Measurements from ENCODE around the gene HSPB7.
"Not testable (repeated sequence)": the region's sequence is repeated elsewhere in the genome, so short reads cannot be mapped to it uniquely, and the experiment has no call there.

HSPB7 gene

DNA sequence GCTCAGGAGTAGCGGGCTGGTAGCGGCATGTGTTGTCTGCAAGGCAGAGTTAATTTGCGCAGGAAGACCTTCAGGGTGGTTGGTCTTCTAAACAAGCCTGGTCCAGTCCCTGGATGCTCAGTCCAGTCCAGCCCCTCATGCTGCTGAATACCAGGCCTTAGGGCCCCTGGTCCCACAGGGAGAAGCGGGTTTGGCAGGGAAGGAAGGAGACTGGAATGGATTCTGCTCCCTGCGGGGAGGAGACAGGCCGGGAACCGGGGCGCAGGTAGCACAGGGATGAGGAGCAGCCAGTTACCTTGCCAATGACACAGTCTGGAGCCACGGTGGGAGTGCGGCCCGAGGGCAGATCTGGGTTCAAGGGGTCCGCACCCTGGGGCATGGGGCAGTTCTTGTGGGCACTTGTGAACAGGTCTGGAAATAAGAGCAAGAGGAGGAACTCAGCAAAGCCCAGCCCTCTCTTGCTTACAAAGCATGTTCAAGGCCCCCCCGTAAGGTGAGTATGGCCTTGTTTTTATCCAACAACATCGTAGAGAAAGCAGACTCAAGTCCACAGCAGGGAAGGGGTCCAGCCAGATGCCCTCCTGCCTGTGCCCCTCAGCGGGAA is 45.5 kb upstream of the HSPB7 start:
- TF ChIP-seq, protein P1, sequence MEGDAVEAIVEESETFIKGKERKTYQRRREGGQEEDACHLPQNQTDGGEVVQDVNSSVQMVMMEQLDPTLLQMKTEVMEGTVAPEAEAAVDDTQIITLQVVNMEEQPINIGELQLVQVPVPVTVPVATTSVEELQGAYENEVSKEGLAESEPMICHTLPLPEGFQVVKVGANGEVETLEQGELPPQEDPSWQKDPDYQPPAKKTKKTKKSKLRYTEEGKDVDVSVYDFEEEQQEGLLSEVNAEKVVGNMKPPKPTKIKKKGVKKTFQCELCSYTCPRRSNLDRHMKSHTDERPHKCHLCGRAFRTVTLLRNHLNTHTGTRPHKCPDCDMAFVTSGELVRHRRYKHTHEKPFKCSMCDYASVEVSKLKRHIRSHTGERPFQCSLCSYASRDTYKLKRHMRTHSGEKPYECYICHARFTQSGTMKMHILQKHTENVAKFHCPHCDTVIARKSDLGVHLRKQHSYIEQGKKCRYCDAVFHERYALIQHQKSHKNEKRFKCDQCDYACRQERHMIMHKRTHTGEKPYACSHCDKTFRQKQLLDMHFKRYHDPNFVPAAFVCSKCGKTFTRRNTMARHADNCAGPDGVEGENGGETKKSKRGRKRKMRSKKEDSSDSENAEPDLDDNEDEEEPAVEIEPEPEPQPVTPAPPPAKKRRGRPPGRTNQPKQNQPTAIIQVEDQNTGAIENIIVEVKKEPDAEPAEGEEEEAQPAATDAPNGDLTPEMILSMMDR (IDR thresholded peaks at IDR 0.05; ENCODE audit: low read depth, low read length), result no peak

DNA sequence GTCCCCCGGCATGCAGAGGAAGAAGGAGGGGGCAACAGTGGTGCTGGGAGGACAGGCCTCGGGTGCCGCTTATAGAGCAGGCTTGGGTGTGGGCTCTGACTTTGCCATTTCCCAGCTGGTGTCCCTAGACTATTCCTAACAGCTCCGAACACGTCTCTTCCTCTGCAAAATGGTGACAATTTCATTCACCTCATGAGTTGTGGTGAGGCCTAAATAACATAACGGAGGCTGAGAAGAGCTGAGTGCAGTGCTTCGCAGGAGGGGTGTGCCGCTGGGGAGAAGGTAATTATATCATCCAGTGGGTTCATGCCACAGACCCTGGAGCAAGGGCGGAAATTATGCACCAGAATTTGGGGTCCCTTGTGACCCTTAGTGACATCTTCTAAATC is 44.8 kb upstream of the HSPB7 start:
- DNase-seq (ENCODE audit: extremely low read depth, low read depth), result not testable (repeated sequence)

More for the DNA sequence above, 45.5 kb upstream of the HSPB7 start:
- no peak for DNase-seq (ENCODE audit: extremely low read depth, low read depth)

DNA sequence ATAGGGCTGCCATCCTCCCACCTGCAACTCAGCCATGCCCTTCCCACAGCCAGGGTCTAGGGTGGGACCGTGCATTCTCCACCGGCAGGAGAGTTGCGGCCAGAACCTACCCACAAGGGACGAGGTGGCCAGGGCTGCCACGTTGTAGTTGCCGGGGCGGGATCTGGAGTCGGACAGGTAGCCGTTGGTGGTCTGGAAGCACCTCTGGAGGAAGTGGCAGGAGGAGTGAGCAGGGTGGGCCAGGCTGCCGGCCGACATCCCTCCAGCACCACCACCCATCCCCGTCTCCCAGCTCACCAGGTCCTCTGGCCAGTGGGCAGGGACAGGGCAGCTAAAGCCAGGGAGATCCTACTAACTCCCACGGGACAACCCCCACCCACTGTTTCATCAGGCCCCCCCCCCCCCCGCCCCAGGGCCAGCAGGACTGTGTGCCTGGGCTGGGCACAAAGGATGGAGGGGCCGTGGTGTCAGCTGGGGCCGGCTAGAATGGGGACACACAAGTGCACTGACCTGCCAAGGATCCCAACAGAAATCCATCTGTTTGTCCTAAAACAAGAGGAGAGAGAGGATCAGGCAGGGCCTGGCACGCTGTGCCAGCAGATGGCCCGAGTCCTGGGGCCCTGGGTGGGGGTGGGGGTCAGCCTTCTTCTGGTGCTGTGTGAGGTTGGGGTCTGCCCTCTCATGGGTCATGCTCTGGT is 44.3 kb upstream of the HSPB7 start:
- not testable (repeated sequence) for DNase-seq (ENCODE audit: extremely low read depth, low read depth)

DNA sequence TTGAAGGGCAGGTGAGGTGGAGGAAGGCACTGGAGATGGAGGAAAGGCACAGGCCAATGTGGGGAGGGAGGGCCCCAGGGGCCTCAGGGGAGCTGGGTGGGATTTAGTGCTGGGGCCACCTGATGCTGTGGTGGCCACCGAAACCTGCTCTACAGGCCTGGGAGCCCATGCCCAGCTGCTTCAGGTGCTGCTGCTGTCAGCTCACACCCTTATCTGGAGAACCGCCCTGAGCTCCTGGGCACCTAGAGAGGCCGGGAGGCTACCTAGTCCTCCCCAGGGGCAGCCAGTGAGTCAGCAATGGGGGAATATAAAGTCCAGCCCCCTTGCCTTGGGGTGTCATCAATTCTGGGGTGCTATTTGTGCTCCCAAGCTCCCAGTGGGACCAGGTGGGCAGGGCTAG is 43.4 kb upstream of the HSPB7 start:
- DNase-seq (ENCODE audit: extremely low read depth, low read depth), result no peak
- TF ChIP-seq, protein P1 (IDR thresholded peaks at IDR 0.05; ENCODE audit: low read depth, low read length), result no peak

DNA sequence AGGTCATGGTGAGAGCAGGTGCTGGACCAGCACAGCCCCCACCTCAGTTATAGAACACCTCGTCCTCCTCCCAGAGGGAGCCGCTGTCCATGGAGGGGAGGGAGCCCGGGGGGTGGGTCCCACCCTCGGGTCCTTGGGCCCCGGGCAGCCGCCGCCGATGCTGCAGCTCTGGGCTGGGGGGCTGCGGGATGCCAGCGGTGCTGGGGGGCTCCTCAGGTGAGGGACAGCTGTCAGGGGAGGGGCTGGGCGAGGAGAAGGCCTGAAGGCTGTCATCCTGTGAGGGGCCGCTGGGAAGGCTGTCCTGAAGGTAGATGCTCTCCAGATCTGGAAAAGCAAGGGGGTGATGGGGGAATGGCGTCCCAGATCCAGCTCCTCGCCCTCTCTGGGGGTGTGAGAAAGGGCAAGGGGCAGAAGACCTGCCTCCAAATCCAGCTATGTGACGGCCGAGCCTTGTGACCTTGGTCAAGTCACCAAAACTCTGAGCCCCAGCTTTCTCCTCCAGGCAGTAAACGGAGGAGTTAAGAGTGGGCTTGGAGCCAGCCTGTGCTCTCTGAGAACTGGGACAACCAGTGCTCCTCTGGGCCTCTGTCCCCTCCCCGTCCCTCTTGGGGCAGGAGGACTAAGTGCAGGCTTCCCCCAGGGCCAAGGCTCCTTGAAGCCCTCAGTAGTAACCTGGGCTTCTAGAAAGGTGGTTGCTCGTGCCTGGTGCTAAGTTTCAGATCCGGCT is 40.7 kb upstream of the HSPB7 start:
- DNase-seq (ENCODE audit: extremely low read depth, low read depth), result not testable (repeated sequence)

DNA sequence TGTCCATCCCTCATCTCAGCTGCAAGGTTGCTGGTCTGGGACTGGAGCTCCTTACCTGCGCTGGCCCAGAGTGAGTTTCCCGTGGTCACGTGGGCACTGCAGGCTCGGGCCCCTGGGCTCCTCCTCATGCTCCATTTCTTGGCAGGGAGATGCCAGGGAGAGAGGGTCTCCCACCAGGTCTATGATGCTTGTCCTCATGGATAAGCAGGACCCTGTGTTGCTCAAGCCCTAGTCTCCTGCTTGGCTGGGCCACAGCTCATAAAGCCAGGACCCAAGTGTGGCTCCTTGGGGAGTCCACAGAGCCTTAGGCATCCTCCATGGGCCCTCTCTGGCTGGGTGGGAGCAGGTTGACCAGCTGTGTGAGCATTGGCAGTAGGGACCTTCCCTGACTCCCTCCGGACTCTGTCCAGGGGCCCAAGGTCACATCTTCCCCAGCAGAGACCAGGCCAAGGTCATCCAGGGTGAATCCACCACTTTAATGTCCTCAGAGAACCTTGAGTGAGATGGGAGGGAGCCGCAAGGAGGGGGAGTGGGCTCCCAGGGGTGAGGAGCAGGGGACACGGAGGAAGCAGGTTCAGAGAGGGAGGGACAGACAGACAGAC is 39.6 kb upstream of the HSPB7 start:
- not testable (repeated sequence) for DNase-seq (ENCODE audit: extremely low read depth, low read depth)

DNA sequence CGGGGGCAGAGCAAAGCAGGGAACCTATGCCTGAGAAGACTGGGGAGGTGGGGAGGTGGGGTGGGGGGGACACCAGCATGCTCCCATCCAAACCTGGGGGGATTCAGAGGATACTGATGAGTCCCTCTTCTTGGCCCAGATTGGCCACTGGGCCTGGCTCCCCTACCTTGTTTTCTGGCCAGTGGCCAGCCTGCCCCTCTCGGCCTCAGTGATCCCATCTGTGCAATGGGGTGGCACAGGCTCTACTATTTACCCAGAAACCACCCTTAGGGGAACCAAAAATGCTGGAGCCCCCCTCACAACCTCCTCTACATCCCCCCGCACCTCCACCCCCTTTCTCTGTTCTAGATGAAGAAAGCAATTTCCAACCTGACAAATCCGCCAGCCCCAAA is 38.7 kb upstream of the HSPB7 start:
- not testable (repeated sequence) for DNase-seq (ENCODE audit: extremely low read depth, low read depth)

DNA sequence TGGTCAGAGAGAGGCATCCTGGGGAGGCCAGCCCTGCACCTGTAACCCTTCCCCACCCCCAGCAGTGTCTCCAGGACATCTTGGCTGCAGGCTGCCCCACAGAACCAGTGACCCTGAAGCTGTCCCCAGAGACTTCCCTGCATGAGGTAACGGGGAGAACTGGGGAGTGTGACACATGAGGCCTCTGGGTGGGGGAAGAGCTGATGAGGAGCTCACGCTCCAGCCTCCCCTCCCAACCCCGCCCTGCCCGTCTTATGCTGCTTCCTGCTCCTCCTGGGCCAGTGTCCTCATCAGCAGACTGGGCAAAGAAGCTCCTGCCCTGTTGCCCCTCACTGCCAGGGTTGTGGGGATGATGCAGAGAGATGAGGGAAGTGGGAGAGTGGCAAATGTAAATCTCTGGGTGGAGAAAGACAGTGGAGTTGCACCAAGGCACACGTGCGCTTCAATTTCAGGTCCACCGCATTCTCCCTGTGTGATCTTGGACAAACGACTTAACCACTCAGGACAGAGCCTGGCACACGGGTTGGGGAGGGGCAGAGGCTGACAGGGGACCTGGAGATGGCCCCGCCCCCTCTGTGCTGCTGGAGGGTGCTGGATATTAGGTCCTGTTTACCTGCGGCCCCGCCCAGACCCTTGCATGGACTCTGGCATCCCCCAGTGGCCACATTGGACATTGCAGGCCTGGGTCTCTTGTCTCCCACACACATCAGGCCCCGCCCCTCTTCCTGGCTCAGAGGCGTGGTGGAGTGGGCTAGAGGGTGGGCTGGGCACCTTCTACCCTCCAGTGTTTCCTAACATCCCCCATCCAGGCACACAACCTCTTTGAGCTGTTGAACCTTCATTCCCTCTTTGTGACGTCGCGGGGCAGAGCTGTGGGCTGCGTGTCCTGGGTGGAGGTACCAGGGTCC is 38.0 kb upstream of the HSPB7 start:
- TF ChIP-seq, protein P1 (IDR thresholded peaks at IDR 0.05; ENCODE audit: low read depth, low read length), result peak; percentile 85
- DNase-seq (ENCODE audit: extremely low read depth, low read depth), result no peak

DNA sequence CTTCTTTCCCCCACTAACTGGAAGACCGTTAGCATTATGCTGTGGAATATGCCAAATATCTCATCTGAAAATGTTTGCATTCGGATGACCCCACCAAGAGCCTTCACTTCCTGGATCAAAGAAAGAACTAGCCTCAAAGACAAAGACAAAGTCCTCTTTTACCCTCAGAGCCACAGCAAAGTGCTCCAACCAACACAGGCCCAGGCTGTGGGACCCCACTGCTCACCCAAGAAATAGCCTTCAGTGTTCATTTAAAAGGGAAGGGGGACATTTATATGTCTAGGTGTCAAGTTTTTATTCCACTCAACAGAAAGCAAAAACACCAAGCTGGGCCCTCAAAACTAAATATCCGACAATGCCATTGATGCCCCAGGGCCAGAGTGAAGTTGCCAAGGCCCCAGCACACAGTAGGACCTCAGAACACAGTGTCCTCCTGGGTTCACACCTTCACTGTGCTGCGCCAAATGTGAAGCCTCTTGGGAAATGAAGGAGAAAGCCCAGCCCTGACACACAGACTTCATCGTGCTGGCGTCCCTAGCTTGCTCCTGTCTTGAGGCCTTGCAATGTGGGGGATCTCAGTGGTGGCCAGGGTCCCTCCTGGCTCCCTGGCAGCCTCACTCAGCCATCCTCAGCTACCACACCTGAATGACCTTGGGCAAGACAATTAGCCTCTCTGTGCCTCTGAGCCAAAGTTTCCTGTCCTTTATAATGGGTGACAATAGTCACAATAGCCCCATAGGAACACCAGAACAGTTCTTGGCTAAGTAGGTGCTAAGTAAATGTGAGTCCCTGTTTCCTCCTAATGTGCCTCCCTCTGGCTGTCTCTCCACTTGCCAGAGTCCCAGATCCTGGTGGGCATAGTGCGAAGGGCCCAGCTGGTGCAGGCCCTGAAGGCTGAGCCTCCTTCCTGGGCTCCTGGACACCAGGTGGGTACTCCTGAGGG is 37.0 kb upstream of the HSPB7 start:
- no peak for DNase-seq (ENCODE audit: extremely low read depth, low read depth)
- TF ChIP-seq, protein P1 (IDR thresholded peaks at IDR 0.05; ENCODE audit: low read depth, low read length), result no peak

Measured in AG09319 (cell line).